IMR-90 (cell line): Measurements from ENCODE around the gene EXOC3L2. TPM values are rescaled to one million over a fixed set of nuclear protein-coding genes. Genes with fewer than 3 reads are reported as not detected.

Experiments used
- ATAC-seq: fragments of 200-7000 bp; cut with Tn5 transposase; 2 replicates; pipeline ENCODE4 v1.9.1; 2020; ENCODE audit warnings: low read depth, mild to moderate bottlenecking, moderate library complexity
- BruUV-seq: library from RNA; stranded (reverse); fragments of 400-500 nt; replicated peaks from 2 replicates; lab custom pipeline; 2021; lab: Mats Ljungman, UMichigan
- CTCF ChIA-PET: fragments of 300-600 bp; formaldehyde crosslinking; extraction: SDS; loops from one replicate; lab custom pipeline; 2021; ENCODE audit warnings: antibody characterized with exemption; lab: Yijun Ruan, JAX
- POLR2A ChIA-PET: fragments of 300-600 bp; sonication (Branson Sonifier 250); formaldehyde crosslinking; loops from one replicate; lab custom pipeline; 2022; ENCODE audit warnings: antibody characterized with exemption; ENCODE audit not compliant: unreplicated experiment; lab: Charles Lee
- DNase-seq: peaks from one replicate; pipeline ENCODE4 v3.0.0; 2013
- H2AFZ ChIP-seq: replicated peaks from 2 replicates; pipeline ENCODE3; 2013; ENCODE audit warnings: low read length, mild to moderate bottlenecking; ENCODE audit not compliant: poor library complexity
- H2AK5ac ChIP-seq: 2 replicates; pipeline ENCODE4 v1.6.1; 2013; ENCODE audit warnings: low read depth, low read length, inconsistent platforms
- H2AK9ac ChIP-seq: replicated peaks from 2 replicates; pipeline ENCODE3; 2013; ENCODE audit warnings: mild to moderate bottlenecking, low read depth, low read length, moderate library complexity; ENCODE audit not compliant: poor library complexity
- H2BK120ac ChIP-seq: 2 replicates; pipeline ENCODE4 v1.6.1; 2013; ENCODE audit warnings: low read depth, low read length, inconsistent platforms
- H2BK15ac ChIP-seq: 3 replicates; pipeline ENCODE4 v1.6.1; 2013; ENCODE audit warnings: low read depth, low read length, inconsistent platforms
- H2BK20ac ChIP-seq: 2 replicates; pipeline ENCODE4 v1.6.1; 2013; ENCODE audit warnings: low read depth, mild to moderate bottlenecking, inconsistent platforms, low read length, moderate library complexity
- H2BK5ac ChIP-seq: 2 replicates; pipeline ENCODE4 v1.6.1; 2013; ENCODE audit warnings: mild to moderate bottlenecking, low read depth, low read length, inconsistent platforms; ENCODE audit not compliant: poor library complexity, severe bottlenecking
- H3K14ac ChIP-seq: replicated peaks from 2 replicates; pipeline ENCODE4 v1.6.1; 2013; ENCODE audit warnings: low read depth, low read length, inconsistent platforms
- H3K18ac ChIP-seq: 2 replicates; pipeline ENCODE4 v1.6.1; 2013; ENCODE audit warnings: low read depth, low read length, control low read depth
- H3K23ac ChIP-seq: 2 replicates; pipeline ENCODE4 v1.6.1; 2013; ENCODE audit warnings: low read depth, low read length, inconsistent platforms
- H3K27ac ChIP-seq: 2 replicates; pipeline ENCODE4 v1.5.1; 2013; ENCODE audit warnings: mild to moderate bottlenecking, control low read depth, low read length; ENCODE audit not compliant: insufficient read depth
- H3K27me3 ChIP-seq: 2 replicates; pipeline ENCODE4 v1.6.1; 2013; ENCODE audit warnings: low read length; ENCODE audit not compliant: control insufficient read depth, insufficient read depth
- H3K36me3 ChIP-seq: 2 replicates; pipeline ENCODE4 v1.6.1; 2013; ENCODE audit warnings: low read length, mixed read lengths; ENCODE audit not compliant: control insufficient read depth, insufficient read depth
- H3K4ac ChIP-seq: 2 replicates; pipeline ENCODE4 v1.6.1; 2013; ENCODE audit warnings: low read depth, low read length, inconsistent platforms
- H3K4me1 ChIP-seq: 2 replicates; pipeline ENCODE4 v1.6.1; 2013; ENCODE audit warnings: low read length, mixed read lengths; ENCODE audit not compliant: control insufficient read depth, insufficient read depth
- H3K4me2 ChIP-seq: 2 replicates; pipeline ENCODE4 v1.6.1; 2013; ENCODE audit warnings: low read depth, mild to moderate bottlenecking, control low read depth, low read length, moderate library complexity
- H3K4me3 ChIP-seq: 2 replicates; pipeline ENCODE4 v1.5.1; 2013; ENCODE audit warnings: low read depth, mild to moderate bottlenecking, control low read depth, low read length, moderate library complexity; ENCODE audit not compliant: insufficient read depth
- H3K56ac ChIP-seq: 2 replicates; pipeline ENCODE4 v1.6.1; 2013; ENCODE audit warnings: low read length, inconsistent platforms; ENCODE audit not compliant: insufficient read depth; ENCODE audit errors: extremely low read depth
- H3K79me1 ChIP-seq, 2 experiments: 2 replicates each; pipeline ENCODE4 v1.6.1; 2013; ENCODE audit warnings: low read length in 2 of 2, inconsistent platforms in 1 of 2, low read depth in 1 of 2
- H3K9ac ChIP-seq: 2 replicates; pipeline ENCODE4 v1.6.1; 2013; ENCODE audit warnings: low read depth, low read length, control low read depth
- H3K9me1 ChIP-seq: 2 replicates; pipeline ENCODE4 v1.6.1; 2013; ENCODE audit warnings: low read length, inconsistent platforms; ENCODE audit not compliant: insufficient read depth
- H3K9me3 ChIP-seq: 2 replicates; pipeline ENCODE4 v1.6.1; 2013; ENCODE audit warnings: low read length; ENCODE audit not compliant: control insufficient read depth, insufficient read depth
- H4K20me1 ChIP-seq: 2 replicates; pipeline ENCODE4 v1.6.1; 2013; ENCODE audit warnings: low read length, inconsistent platforms; ENCODE audit not compliant: insufficient read depth
- H4K5ac ChIP-seq: 2 replicates; pipeline ENCODE4 v1.6.1; 2013; ENCODE audit warnings: mild to moderate bottlenecking, low read depth, low read length, control low read depth
- H4K8ac ChIP-seq, 2 experiments: 2 replicates each; pipeline ENCODE4 v1.6.1; 2013; ENCODE audit warnings: low read depth in 2 of 2, low read length in 2 of 2, control low read depth in 1 of 2, inconsistent platforms in 1 of 2
- H4K91ac ChIP-seq: 2 replicates; pipeline ENCODE4 v1.6.1; 2013; ENCODE audit warnings: low read depth, low read length, inconsistent platforms; ENCODE audit not compliant: insufficient read depth
- CEBPB ChIP-seq: IDR thresholded peaks from 2 replicates; pipeline ENCODE4 v1.6.1; 2012; ENCODE audit warnings: low read depth, low read length, improper control_type of control experiment
- CHD1 ChIP-seq: IDR thresholded peaks from 2 replicates; pipeline ENCODE4 v1.6.1; 2012; ENCODE audit warnings: low read depth, low read length, improper control_type of control experiment
- FOS ChIP-seq: fragments of 150-350 bp; IDR thresholded peaks from 2 replicates; pipeline ENCODE4 v1.6.1; 2016; ENCODE audit warnings: low read depth, low read length
- MAFK ChIP-seq: IDR thresholded peaks from 2 replicates; pipeline ENCODE4 v1.6.1; 2012; ENCODE audit warnings: low read depth, low read length, improper control_type of control experiment
- MAZ ChIP-seq: IDR thresholded peaks from 2 replicates; pipeline ENCODE4 v1.6.1; 2012; ENCODE audit warnings: low read depth, mild to moderate bottlenecking, low read length, improper control_type of control experiment, moderate library complexity, borderline replicate concordance
- POLR2A ChIP-seq: IDR thresholded peaks from 2 replicates; pipeline ENCODE4 v1.6.1; 2012; ENCODE audit warnings: mild to moderate bottlenecking, low read depth, low read length
- RAD21 ChIP-seq: IDR thresholded peaks from 2 replicates; pipeline ENCODE4 v1.6.1; 2012; ENCODE audit warnings: low read length, improper control_type of control experiment
- RCOR1 ChIP-seq: IDR thresholded peaks from 2 replicates; pipeline ENCODE4 v1.6.1; 2012; ENCODE audit warnings: mild to moderate bottlenecking, low read length, improper control_type of control experiment; ENCODE audit not compliant: insufficient replicate concordance
- SMC3 ChIP-seq: fragments of 150-350 bp; IDR thresholded peaks from 2 replicates; pipeline ENCODE4 v1.6.1; 2016; ENCODE audit warnings: low read depth, mild to moderate bottlenecking, antibody characterized with exemption, low read length, moderate library complexity
- WGBS, 2 experiments: methylation state at CpG; one replicate each; pipeline versions ENCODE4 v1.1.5 to v1.1.7; 2013; ENCODE audit warnings: missing lambda C conversion rate in 2 of 2; ENCODE audit not compliant: insufficient read length in 1 of 2; ENCODE audit errors: extremely low coverage in 2 of 2; 5-methylcytosine and 5-hydroxymethylcytosine counted together
- dilution Hi-C: fragments of 300-500 bp; cut with HindIII; formaldehyde crosslinking; loops from one replicate; pipeline ENCODE4 v1.14.3; 2018; ENCODE audit warnings: low sequenced_read_pairs; ENCODE audit not compliant: unreplicated experiment
- in situ Hi-C: fragments of 300-500 bp; cut with MboI; formaldehyde crosslinking; loops from 3 replicates; pipeline ENCODE4 v1.14.3; 2019; ENCODE audit warnings: low sequenced_read_pairs, inconsistent platforms, mixed read lengths
- intact Hi-C: fragments of 100-400 bp; cut with micrococcal nuclease; formaldehyde crosslinking; loops from 2 replicates; pipeline ENCODE4 v1.10.0; 2022
- polyA plus RNA-seq, 3 experiments: library from polyadenylated mRNA; depleted of rRNA; stranded (reverse); fragments of >200 nt; gene quantifications; 2 replicates each; pipeline ENCODE4 v1.2.3, GENCODE V29; 2012; ENCODE audit warnings: low replicate concordance in 1 of 3
- total RNA-seq: library from RNA; depleted of rRNA; stranded (reverse); fragments of >200 nt; gene quantifications from 2 replicates; pipeline ENCODE4 v1.2.3, GENCODE V29; 2012
- TF ChIP-seq, protein P1 (sequence below): fragments of 150-350 bp; IDR thresholded peaks from 2 replicates; pipeline ENCODE4 v1.6.1; 2016; ENCODE audit warnings: low read depth, mild to moderate bottlenecking, low read length, moderate library complexity, borderline replicate concordance

EXOC3L2 gene
- total and polyA plus RNA-seq, 2 of the 4 experiments (the other 2 are of a cell fraction): 0.03 TPM; not detected in 1

DNA sequence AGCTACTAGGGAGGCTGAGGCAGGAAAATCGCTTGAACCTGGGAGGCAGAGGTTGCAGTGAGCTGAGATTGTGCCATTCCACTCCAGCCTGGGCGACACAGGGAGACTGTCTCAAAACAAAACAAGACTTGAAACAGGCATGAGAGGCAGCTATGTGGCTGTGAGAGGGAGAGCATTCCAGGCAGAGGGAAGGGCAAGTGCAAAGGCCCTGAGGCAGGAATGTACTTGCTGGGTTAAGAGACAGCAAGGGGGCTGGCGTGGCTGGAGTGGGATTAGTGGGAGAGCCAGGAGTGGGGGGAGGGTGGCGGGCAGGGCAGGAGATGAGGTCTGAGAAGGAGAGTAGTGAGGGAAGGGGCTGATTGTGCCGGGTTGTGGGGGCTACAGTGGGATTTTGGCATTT lies 21.3 kb downstream of the EXOC3L2 start:
- dilution Hi-C loops (no loop called here), in situ Hi-C loops (no loop called here), intact Hi-C loops (no loop called here)
- 69% methylated on average over 4 of the region's 5 CpGs; no CpG with 5 or more reads in 1 of the 2 experiments for WGBS, 2 experiments
- Histone ChIP-seq H3K9me3 (no peaks in the 10 kb centered on the region), H2AK5ac (no peak overlapping the region), H4K5ac (no peak overlapping the region), H3K23ac (no peak overlapping the region), H3K4me1 (no peaks in the 10 kb centered on the region), H3K27me3 (peaks cover 33% of the 10 kb centered on the region), H2AFZ (no peak overlapping the region), H3K4me2 (no peak overlapping the region), H4K91ac (no peak overlapping the region), H2BK5ac (no peak overlapping the region), H3K9me1 (no peaks in the 10 kb centered on the region), H2AK9ac (no peak overlapping the region), H3K36me3 (no peaks in the 10 kb centered on the region), H3K27ac (no peak overlapping the region), H4K20me1 (no peaks in the 10 kb centered on the region), H2BK15ac (no peak overlapping the region), H2BK20ac (no peak overlapping the region), H3K4me3 (no peak overlapping the region), H2BK120ac (no peak overlapping the region), H3K9ac (no peak overlapping the region), H3K14ac (no peak overlapping the region), H3K4ac (no peak overlapping the region), H3K56ac (no peak overlapping the region), H3K18ac (no peak overlapping the region), H4K8ac (no peak overlapping the region), H3K79me1 (no peaks in the 10 kb centered on the region)
- ATAC-seq: no peak
- ChIA-PET POLR2A (no interaction called here), CTCF (no interaction called here)
- no TSS peak for BruUV-seq
- DNase-seq: no peak
- TF ChIP-seq SMC3 (no peak), RAD21 (no peak), CHD1 (no peak), MAZ (no peak), CEBPB (no peak), POLR2A (no peak), FOS (no peak), RCOR1 (no peak), MAFK (no peak)
- TF ChIP-seq, protein P1, sequence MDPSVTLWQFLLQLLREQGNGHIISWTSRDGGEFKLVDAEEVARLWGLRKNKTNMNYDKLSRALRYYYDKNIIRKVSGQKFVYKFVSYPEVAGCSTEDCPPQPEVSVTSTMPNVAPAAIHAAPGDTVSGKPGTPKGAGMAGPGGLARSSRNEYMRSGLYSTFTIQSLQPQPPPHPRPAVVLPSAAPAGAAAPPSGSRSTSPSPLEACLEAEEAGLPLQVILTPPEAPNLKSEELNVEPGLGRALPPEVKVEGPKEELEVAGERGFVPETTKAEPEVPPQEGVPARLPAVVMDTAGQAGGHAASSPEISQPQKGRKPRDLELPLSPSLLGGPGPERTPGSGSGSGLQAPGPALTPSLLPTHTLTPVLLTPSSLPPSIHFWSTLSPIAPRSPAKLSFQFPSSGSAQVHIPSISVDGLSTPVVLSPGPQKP: no peak
